GDM1 (cell line): ENCODE data around the gene CELF2.

Source experiments
- DNase-seq: peaks from one replicate; lab custom pipeline; 2025; lab: John Stamatoyannopoulos, UW

Gene CELF2

GRCh38 chr10:11131112-11131639 is 113.5 kb downstream of the CELF2 start:
- DNase-seq: no peak

GRCh38 chr10:11134411-11134810 is 116.7 kb downstream of the CELF2 start:
- DNase-seq: no peak

GRCh38 chr10:11135709-11136108 is 118.0 kb downstream of the CELF2 start:
- no peak for DNase-seq

- no peak for DNase-seq
Measured at GRCh38 chr10:11138314-11139033, 120.8 kb downstream of the CELF2 start.

- DNase-seq: no peak
Measured at GRCh38 chr10:11140963-11141362, 123.3 kb downstream of the CELF2 start.

GRCh38 chr10:11141571-11142091 is 124.0 kb downstream of the CELF2 start:
- peak; percentile 87 for DNase-seq

- DNase-seq: no peak
Measured at GRCh38 chr10:11142777-11143176, 125.1 kb downstream of the CELF2 start.

GRCh38 chr10:11143242-11143641 is 125.6 kb downstream of the CELF2 start:
- DNase-seq: no peak

GRCh38 chr10:11144626-11145494 is 127.2 kb downstream of the CELF2 start:
- no peak for DNase-seq

- peak; percentile 58 for DNase-seq
Measured at GRCh38 chr10:11145495-11145855, 127.8 kb downstream of the CELF2 start.

GRCh38 chr10:11146402-11147171 is 128.9 kb downstream of the CELF2 start:
- DNase-seq: no peak

- peak; percentile 69 for DNase-seq
Measured at GRCh38 chr10:11147722-11148121, 130.1 kb downstream of the CELF2 start.

GRCh38 chr10:11148142-11149028 is 130.7 kb downstream of the CELF2 start:
- no peak for DNase-seq

GRCh38 chr10:11149807-11150141 is 132.1 kb downstream of the CELF2 start:
- DNase-seq: no peak

GRCh38 chr10:11150231-11150731 is 132.6 kb downstream of the CELF2 start:
- DNase-seq: no peak

GRCh38 chr10:11150879-11151415 is 133.3 kb downstream of the CELF2 start:
- no peak for DNase-seq

GRCh38 chr10:11152801-11153200 is 135.1 kb downstream of the CELF2 start:
- no peak for DNase-seq

- no peak for DNase-seq
Measured at GRCh38 chr10:11153245-11153644, 135.6 kb downstream of the CELF2 start.

GRCh38 chr10:11153766-11154165 is 136.1 kb downstream of the CELF2 start:
- no peak for DNase-seq

GRCh38 chr10:11154333-11154732 is 136.7 kb downstream of the CELF2 start:
- no peak for DNase-seq
